Mesendoderm (in vitro differentiated cells): Measurements from ENCODE around the gene STX11.

Source experiments
- DNase-seq: peaks from one replicate; pipeline ENCODE4 v3.0.0; 2013
- H2AK5ac ChIP-seq: 2 replicates; pipeline ENCODE4 v1.6.1; 2013; ENCODE audit warnings: low read length, inconsistent platforms
- H2BK120ac ChIP-seq: 2 replicates; pipeline ENCODE4 v1.6.1; 2013; ENCODE audit warnings: low read depth, mild to moderate bottlenecking, low read length, moderate library complexity, mixed read lengths
- H2BK15ac ChIP-seq: replicated peaks from 2 replicates; pipeline ENCODE4 v1.6.1; 2013; ENCODE audit warnings: low read depth, mild to moderate bottlenecking, moderate library complexity
- H2BK5ac ChIP-seq: 2 replicates; pipeline ENCODE4 v1.6.1; 2013; ENCODE audit warnings: low read length, inconsistent platforms
- H3K18ac ChIP-seq: 2 replicates; pipeline ENCODE4 v1.6.1; 2013; ENCODE audit warnings: mild to moderate bottlenecking, low read length, mixed read lengths
- H3K23ac ChIP-seq: one replicate; pipeline ENCODE4 v1.6.1; 2013; ENCODE audit warnings: low read length
- H3K27ac ChIP-seq: 2 replicates; pipeline ENCODE4 v1.5.1; 2013; ENCODE audit warnings: low read depth, mild to moderate bottlenecking, inconsistent platforms, low read length, moderate library complexity
- H3K27me3 ChIP-seq: 2 replicates; pipeline ENCODE4 v1.6.1; 2013; ENCODE audit warnings: low read length, control low read depth, mild to moderate bottlenecking, inconsistent platforms; ENCODE audit not compliant: insufficient read depth, poor library complexity
- H3K36me3 ChIP-seq: 2 replicates; pipeline ENCODE4 v1.6.1; 2013; ENCODE audit warnings: low read length, inconsistent platforms; ENCODE audit not compliant: control insufficient read depth, insufficient read depth
- H3K4ac ChIP-seq: one replicate; pipeline ENCODE4 v1.6.1; 2013; ENCODE audit warnings: low read depth, mild to moderate bottlenecking, low read length, moderate library complexity
- H3K4me1 ChIP-seq: 2 replicates; pipeline ENCODE4 v1.6.1; 2013; ENCODE audit warnings: low read depth, low read length, inconsistent platforms; ENCODE audit not compliant: control insufficient read depth
- H3K4me2 ChIP-seq: 2 replicates; pipeline ENCODE4 v1.6.1; 2013; ENCODE audit warnings: low read length
- H3K4me3 ChIP-seq: 2 replicates; pipeline ENCODE4 v1.5.1; 2013; ENCODE audit warnings: mild to moderate bottlenecking, low read length
- H3K56ac ChIP-seq: one replicate; pipeline ENCODE4 v1.6.1; 2013; ENCODE audit warnings: low read length
- H3K79me1 ChIP-seq: 2 replicates; pipeline ENCODE4 v1.6.1; 2013; ENCODE audit warnings: low read length, inconsistent platforms
- H3K79me2 ChIP-seq: 2 replicates; pipeline ENCODE4 v1.6.1; 2013; ENCODE audit warnings: mild to moderate bottlenecking, low read length; ENCODE audit not compliant: control insufficient read depth, insufficient read depth
- H3K9ac ChIP-seq: 2 replicates; pipeline ENCODE4 v1.6.1; 2013; ENCODE audit warnings: low read length, inconsistent platforms
- H4K5ac ChIP-seq: one replicate; pipeline ENCODE4 v1.6.1; 2013; ENCODE audit warnings: low read length
- H4K8ac ChIP-seq: one replicate; pipeline ENCODE4 v1.6.1; 2013; ENCODE audit warnings: low read depth, mild to moderate bottlenecking, control low read depth, low read length, moderate library complexity
- WGBS: extraction: QIAGEN DNeasy Blood & Tissue Kit; methylation state at CpG from one replicate; pipeline ENCODE4 v1.1.7; 2013; ENCODE audit warnings: low lambda C conversion rate, missing lambda C conversion rate; ENCODE audit not compliant: insufficient coverage; ENCODE audit errors: extremely low coverage; 5-methylcytosine and 5-hydroxymethylcytosine counted together

STX11 gene

DNA sequence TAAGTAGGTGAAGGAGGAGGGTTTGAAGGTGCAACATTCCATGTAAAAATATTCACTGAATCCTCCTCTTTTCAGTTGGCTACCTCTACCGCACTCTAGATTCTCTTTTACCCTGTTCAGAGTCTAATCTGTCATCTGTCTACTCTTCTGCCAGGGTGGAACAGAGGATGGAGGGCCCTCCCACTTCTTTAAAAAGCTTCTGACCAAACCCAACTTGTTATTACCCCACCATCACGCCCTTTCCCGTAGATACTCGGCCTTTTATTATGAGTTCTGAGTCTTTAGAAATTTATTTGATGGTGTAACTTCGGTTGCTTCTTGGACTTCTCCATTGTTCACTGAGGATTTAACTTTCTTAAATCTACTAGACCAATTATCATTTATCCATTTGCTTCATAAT, 11.7 kb downstream of the STX11 start:
- Histone ChIP-seq H3K79me2 (no peaks in the 10 kb centered on the region), H3K23ac (no peak overlapping the region), H2BK5ac (no peak overlapping the region), H2BK15ac (no peak overlapping the region), H2AK5ac (no peak overlapping the region), H3K79me1 (no peaks in the 10 kb centered on the region), H3K4me1 (peaks cover 9% of the 10 kb centered on the region), H3K27me3 (no peaks in the 10 kb centered on the region), H3K18ac (peak overlapping the region; percentile 39), H4K8ac (no peak overlapping the region), H3K4ac (no peak overlapping the region), H3K4me3 (no peak overlapping the region), H3K4me2 (no peak overlapping the region), H2BK120ac (no peak overlapping the region), H3K27ac (no peak overlapping the region), H3K9ac (no peak overlapping the region), H3K36me3 (no peaks in the 10 kb centered on the region), H4K5ac (no peak overlapping the region), H3K56ac (no peak overlapping the region)
- no CpG with 5 or more reads among the region's 5 CpGs for WGBS
- no peak for DNase-seq

DNA sequence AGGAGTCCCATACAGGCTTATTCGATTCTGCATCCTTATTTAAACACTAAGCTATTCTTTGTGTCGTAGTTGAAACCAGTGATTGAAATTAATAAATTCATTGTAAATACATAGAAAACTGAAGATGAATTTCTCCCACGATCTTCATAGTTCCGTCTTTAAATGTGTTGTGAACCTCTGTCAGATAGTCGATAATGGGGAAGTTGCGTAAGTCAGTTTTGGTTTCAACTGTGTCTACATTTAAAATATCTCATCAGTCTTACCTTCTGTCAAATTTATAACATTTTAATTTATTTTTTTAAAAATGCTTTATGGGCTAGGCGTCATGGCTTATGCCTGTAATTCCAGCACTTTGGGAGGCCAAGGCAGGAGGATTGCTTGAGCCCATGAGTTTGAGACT, 12.7 kb downstream of the STX11 start:
- no peaks in the 10 kb centered on the region for H3K36me3 ChIP-seq
- H3K9ac ChIP-seq, result no peak overlapping the region
- no peak overlapping the region for H3K27ac ChIP-seq
- no peak overlapping the region for H2BK120ac ChIP-seq
- no peak overlapping the region for H3K4me2 ChIP-seq
- H3K18ac ChIP-seq, result no peak overlapping the region
- WGBS, result no CpG with 5 or more reads among the region's 7 CpGs
- no peak overlapping the region for H2AK5ac ChIP-seq
- no peak overlapping the region for H3K56ac ChIP-seq
- no peaks in the 10 kb centered on the region for H3K79me2 ChIP-seq
- H3K4me3 ChIP-seq, result no peak overlapping the region
- H2BK5ac ChIP-seq, result no peak overlapping the region
- no peak overlapping the region for H4K8ac ChIP-seq
- H4K5ac ChIP-seq, result no peak overlapping the region
- H2BK15ac ChIP-seq, result no peak overlapping the region
- H3K23ac ChIP-seq, result no peak overlapping the region
- DNase-seq, result no peak
- H3K27me3 ChIP-seq, result no peaks in the 10 kb centered on the region
- peaks cover 2% of the 10 kb centered on the region for H3K4me1 ChIP-seq
- no peak overlapping the region for H3K4ac ChIP-seq
- H3K79me1 ChIP-seq, result no peaks in the 10 kb centered on the region

DNA sequence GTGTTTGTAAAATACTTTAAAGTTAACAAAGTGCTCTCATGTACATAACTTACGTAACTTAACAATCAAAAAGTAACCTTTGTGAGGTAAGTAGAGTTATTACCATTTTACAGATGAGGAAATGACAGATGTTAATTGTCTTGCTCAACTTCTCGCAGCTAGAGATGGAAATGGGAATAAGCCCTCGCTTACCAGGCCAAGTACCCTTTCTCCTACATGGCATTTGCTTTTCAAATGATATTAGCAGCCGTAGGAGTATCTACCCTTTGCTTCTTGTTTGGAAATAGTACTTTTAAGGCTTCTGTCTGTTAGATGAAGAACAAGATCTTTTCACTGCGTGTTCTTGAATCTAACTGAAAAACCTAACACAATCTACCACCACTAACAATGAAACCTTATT, 15.5 kb downstream of the STX11 start:
- Histone ChIP-seq H3K27ac (no peak overlapping the region), H2AK5ac (no peak overlapping the region), H3K56ac (no peak overlapping the region), H4K5ac (no peak overlapping the region), H3K4me3 (no peak overlapping the region), H3K23ac (peak overlapping the region; percentile 83), H3K79me1 (no peaks in the 10 kb centered on the region), H3K36me3 (no peaks in the 10 kb centered on the region), H4K8ac (no peak overlapping the region), H2BK15ac (no peak overlapping the region), H3K4me2 (no peak overlapping the region), H3K27me3 (no peaks in the 10 kb centered on the region), H2BK120ac (no peak overlapping the region), H3K79me2 (no peaks in the 10 kb centered on the region), H3K9ac (no peak overlapping the region), H3K4ac (no peak overlapping the region), H3K4me1 (no peaks in the 10 kb centered on the region), H3K18ac (no peak overlapping the region), H2BK5ac (no peak overlapping the region)
- no CpG with 5 or more reads among the region's 5 CpGs for WGBS
- no peak for DNase-seq

DNA sequence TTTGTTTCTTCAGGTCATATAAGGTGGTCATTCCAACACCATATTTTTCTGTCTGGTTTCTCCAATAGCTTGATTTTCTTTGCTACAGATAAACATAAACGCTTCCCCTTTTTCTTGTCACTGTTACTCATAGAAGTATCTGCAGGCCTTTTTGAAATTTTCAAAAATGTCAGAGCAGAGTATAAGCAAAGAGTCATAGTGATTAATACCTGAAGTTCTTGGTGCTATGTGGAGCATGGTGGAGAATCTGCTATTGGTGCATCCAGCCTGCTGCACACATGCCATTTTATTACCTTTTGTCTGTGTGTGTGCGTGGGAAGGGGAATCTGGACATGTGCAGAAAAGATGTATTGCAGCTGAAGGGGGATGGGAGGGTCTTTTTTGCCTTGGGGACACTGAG, 19.7 kb downstream of the STX11 start:
- Histone ChIP-seq H3K79me2 (no peaks in the 10 kb centered on the region), H3K9ac (no peak overlapping the region), H2AK5ac (no peak overlapping the region), H3K27ac (no peak overlapping the region), H3K4ac (no peak overlapping the region), H2BK120ac (no peak overlapping the region), H4K8ac (no peak overlapping the region), H2BK5ac (no peak overlapping the region), H3K56ac (no peak overlapping the region), H3K18ac (no peak overlapping the region), H2BK15ac (no peak overlapping the region), H3K4me1 (no peaks in the 10 kb centered on the region), H3K36me3 (no peaks in the 10 kb centered on the region), H3K4me3 (no peak overlapping the region), H3K79me1 (no peaks in the 10 kb centered on the region), H3K23ac (no peak overlapping the region), H4K5ac (no peak overlapping the region), H3K27me3 (no peaks in the 10 kb centered on the region), H3K4me2 (no peak overlapping the region)
- DNase-seq, result no peak
- WGBS, result no CpG with 5 or more reads among the region's 2 CpGs

DNA sequence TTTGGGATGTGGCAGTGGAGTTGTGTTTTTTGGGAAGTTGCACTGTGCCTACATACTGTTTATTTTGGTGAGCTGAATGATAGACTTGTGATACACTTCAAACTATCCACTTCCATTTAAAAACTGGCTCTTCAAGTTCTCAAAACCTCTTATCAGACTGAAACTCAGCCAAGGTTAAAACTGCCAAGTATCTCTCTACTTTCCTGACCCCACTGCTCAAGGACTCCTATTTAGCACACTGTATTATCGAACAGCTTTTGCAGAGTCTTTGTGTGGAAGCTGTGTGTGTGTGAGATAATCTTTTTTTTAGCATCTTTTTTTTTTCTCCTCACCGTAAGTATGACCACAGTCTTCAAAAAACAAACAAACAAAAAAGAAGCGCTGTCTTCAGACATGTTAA, 21.1 kb downstream of the STX11 start:
- Histone ChIP-seq H3K4me1 (no peaks in the 10 kb centered on the region), H2BK5ac (no peak overlapping the region), H3K79me2 (no peaks in the 10 kb centered on the region), H3K4me2 (no peak overlapping the region), H3K4me3 (no peak overlapping the region), H3K4ac (no peak overlapping the region), H3K79me1 (no peaks in the 10 kb centered on the region), H3K27ac (no peak overlapping the region), H3K9ac (no peak overlapping the region), H4K5ac (no peak overlapping the region), H3K18ac (no peak overlapping the region), H3K27me3 (no peaks in the 10 kb centered on the region), H3K23ac (no peak overlapping the region), H2BK15ac (no peak overlapping the region), H4K8ac (no peak overlapping the region), H2AK5ac (no peak overlapping the region), H3K56ac (no peak overlapping the region), H3K36me3 (no peaks in the 10 kb centered on the region), H2BK120ac (no peak overlapping the region)
- no CpG with 5 or more reads among the region's 3 CpGs for whole genome bisulfite sequencing
- no peak for DNase-seq

DNA sequence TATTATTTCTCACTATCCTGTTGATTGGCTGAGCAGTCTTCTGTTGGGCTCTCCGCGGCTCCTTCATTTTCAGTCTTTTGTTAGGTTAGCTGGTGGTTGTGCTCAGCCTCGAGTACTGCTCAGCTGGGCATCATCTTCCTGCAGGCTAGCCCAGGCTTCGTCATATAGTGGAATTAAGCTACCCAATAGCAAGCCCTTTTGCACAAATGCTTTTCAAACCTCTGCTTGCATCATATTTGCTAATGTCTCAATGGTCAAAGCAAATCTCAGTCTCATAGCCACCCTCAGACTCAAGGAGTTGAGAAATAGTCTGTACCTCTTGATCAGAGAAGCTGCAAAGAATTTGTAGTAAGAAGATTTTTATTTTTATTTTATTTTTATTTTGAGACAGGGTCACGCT, 23.7 kb downstream of the STX11 start:
- H3K27ac ChIP-seq, result no peak overlapping the region
- DNase-seq, result no peak
- no CpG with 5 or more reads among the region's 5 CpGs for WGBS

More for the DNA sequence above, 23.7 kb downstream of the STX11 start:
- H3K79me2 ChIP-seq, result no peaks in the 10 kb centered on the region
- no peaks in the 10 kb centered on the region for H3K36me3 ChIP-seq
- H2BK120ac ChIP-seq, result no peak overlapping the region
- no peak overlapping the region for H3K9ac ChIP-seq
- no peak overlapping the region for H4K5ac ChIP-seq
- H3K4ac ChIP-seq, result no peak overlapping the region
- no peak overlapping the region for H2BK5ac ChIP-seq
- H3K79me1 ChIP-seq, result no peaks in the 10 kb centered on the region
- no peak overlapping the region for H2AK5ac ChIP-seq
- no peak overlapping the region for H3K4me3 ChIP-seq
- H3K18ac ChIP-seq, result no peak overlapping the region
- no peak overlapping the region for H3K56ac ChIP-seq
- no peaks in the 10 kb centered on the region for H3K27me3 ChIP-seq
- no peak overlapping the region for H2BK15ac ChIP-seq
- no peaks in the 10 kb centered on the region for H3K4me1 ChIP-seq
- no peak overlapping the region for H3K4me2 ChIP-seq
- no peak overlapping the region for H4K8ac ChIP-seq
- no peak overlapping the region for H3K23ac ChIP-seq
